GDM1 (cell line): ENCODE measurements around the gene HSPG2.

Source experiments
- DNase-seq: peaks from one replicate; lab custom pipeline; 2025; lab: John Stamatoyannopoulos, UW

Gene HSPG2

GRCh38 chr1:21898326-21899200 lies 38.5 kb downstream of the HSPG2 start:
- DNase-seq: no peak

- no peak for DNase-seq
These were observed 39.3 kb downstream of the HSPG2 start for GRCh38 chr1:21897844-21898243.

- DNase-seq: no peak
These were observed 40.2 kb downstream of the HSPG2 start for GRCh38 chr1:21896652-21897532.

GRCh38 chr1:21896026-21896425 lies 41.1 kb downstream of the HSPG2 start:
- DNase-seq: no peak

GRCh38 chr1:21894034-21894881 lies 42.9 kb downstream of the HSPG2 start:
- no peak for DNase-seq

- no peak for DNase-seq
These were observed 43.9 kb downstream of the HSPG2 start for GRCh38 chr1:21893046-21893805.

- no peak for DNase-seq
These were observed 45.3 kb downstream of the HSPG2 start for GRCh38 chr1:21891621-21892479.

GRCh38 chr1:21891081-21891480 lies 46.0 kb downstream of the HSPG2 start:
- DNase-seq: no peak

- DNase-seq: no peak
These were observed 48.6 kb downstream of the HSPG2 start for GRCh38 chr1:21888500-21888899.

- DNase-seq: no peak
These were observed 49.3 kb downstream of the HSPG2 start for GRCh38 chr1:21887796-21888195.

- no peak for DNase-seq
These were observed 49.8 kb downstream of the HSPG2 start for GRCh38 chr1:21887216-21887736.

GRCh38 chr1:21886486-21887215 lies 50.5 kb downstream of the HSPG2 start:
- no peak for DNase-seq

- DNase-seq: no peak
These were observed 51.7 kb downstream of the HSPG2 start for GRCh38 chr1:21885236-21886037.

- DNase-seq: no peak
These were observed 52.5 kb downstream of the HSPG2 start for GRCh38 chr1:21884456-21885235.

- DNase-seq: no peak
These were observed 54.2 kb downstream of the HSPG2 start for GRCh38 chr1:21882721-21883415.

- no peak for DNase-seq
These were observed 55.9 kb downstream of the HSPG2 start for GRCh38 chr1:21881250-21881649.

- DNase-seq: no peak
These were observed 56.5 kb downstream of the HSPG2 start for GRCh38 chr1:21880619-21880970.
